GM12875 (cell line): Measurements from ENCODE around the gene NADK.

Source experiments
- H3K4me3 ChIP-seq: one replicate; pipeline ENCODE4 v1.5.1; 2011; ENCODE audit warnings: low read depth, low read length, control low read depth
- CTCF ChIP-seq: IDR thresholded peaks from 2 replicates; pipeline ENCODE4 v1.5.1; 2011; ENCODE audit warnings: low read depth, mild to moderate bottlenecking, control low read depth, inconsistent platforms, low read length, moderate library complexity, borderline replicate concordance; ENCODE audit not compliant: insufficient read depth

Gene NADK

GRCh38 chr1:1797731-1798341 lies 19.6 kb upstream of the NADK start:
- TF ChIP-seq CTCF, result no peak
- H3K4me3 ChIP-seq, result no peak overlapping the region

GRCh38 chr1:1796466-1796865 lies 18.2 kb upstream of the NADK start:
- TF ChIP-seq CTCF, result peak; percentile 22; the same call in 1 of the 2 replicates

GRCh38 chr1:1794999-1795398 lies 16.7 kb upstream of the NADK start:
- no peak for TF ChIP-seq CTCF
- no peak overlapping the region for H3K4me3 ChIP-seq

More at GRCh38 chr1:1796466-1796865, 18.2 kb upstream of the NADK start:
- H3K4me3 ChIP-seq, result no peak overlapping the region

GRCh38 chr1:1793481-1794244 lies 15.4 kb upstream of the NADK start:
- TF ChIP-seq CTCF, result no peak

GRCh38 chr1:1788646-1789431 lies 10.6 kb upstream of the NADK start:
- H3K4me3 ChIP-seq, result no peak overlapping the region
- peak; percentile 37; the same call in 1 of the 2 replicates for TF ChIP-seq CTCF

More at GRCh38 chr1:1793481-1794244, 15.4 kb upstream of the NADK start:
- no peak overlapping the region for H3K4me3 ChIP-seq

GRCh38 chr1:1788136-1788535 lies 9.9 kb upstream of the NADK start:
- H3K4me3 ChIP-seq, result no peak overlapping the region
- no peak for TF ChIP-seq CTCF
